ENCODE measurements around the gene POLQ.
"Not testable (repeated sequence)": the region's sequence is repeated elsewhere in the genome, so short reads cannot be mapped to it uniquely, and the experiment has no call there.

POLQ gene

DNA sequence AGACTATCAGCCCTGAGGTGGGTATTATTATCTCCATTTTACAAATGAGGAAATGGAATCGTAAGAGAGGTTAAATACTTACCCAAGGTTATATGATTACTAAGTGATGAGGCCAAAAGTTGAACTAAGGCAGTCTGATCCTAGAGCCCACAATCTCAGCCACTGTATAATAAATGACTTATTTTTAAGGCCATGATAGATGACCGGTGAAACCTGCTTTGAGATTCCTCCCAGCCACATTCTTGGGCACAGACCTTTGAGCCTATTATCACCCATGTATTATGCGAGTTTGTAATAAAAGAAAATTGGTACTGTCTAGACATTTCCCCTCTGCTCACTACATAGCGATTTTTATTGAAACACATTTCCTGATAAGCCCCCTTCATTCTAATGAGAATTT, 37.4 kb downstream of the POLQ start:
- DNase-seq (ENCODE audit: low spot score) = no peak

DNA sequence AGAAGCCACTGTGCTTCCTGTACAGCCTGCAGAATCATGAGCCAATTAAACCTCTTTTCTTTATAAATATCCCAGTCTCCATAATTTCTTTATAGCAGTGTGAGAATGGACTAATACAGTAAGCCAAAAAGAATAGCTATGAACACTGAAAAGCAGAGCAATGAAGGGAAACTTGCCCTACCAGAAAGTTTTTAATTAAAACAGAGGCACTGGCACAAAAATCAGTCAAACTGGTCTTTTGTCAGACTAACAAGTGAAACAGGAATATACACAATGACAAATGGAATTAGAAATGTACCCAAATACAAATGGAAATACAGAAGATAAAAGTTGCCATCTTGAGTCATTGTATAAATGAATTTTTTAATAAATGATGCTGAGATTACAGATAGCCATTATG, 40.5 kb downstream of the POLQ start:
- DNase-seq (ENCODE audit: low spot score) = no peak

DNA sequence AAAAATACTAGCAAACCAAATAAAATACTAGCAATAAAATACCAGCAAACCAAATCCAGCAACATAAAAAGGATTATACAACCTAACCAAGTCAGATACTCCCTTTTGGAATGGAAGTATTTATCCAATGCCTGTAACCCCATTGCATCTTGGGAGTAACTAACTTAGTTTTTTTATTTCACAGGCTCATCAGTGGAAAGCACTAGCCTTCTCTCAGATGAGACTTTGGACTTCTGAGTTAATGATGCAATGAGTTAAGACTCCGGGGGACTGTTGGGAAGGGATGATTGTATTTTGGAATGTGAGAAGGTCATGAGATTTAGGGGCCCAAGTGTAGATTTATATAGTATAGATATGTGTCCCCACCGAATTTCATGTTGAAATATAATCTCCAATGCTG, 41.2 kb downstream of the POLQ start:
- DNase-seq (ENCODE audit: low spot score) = no peak

DNA sequence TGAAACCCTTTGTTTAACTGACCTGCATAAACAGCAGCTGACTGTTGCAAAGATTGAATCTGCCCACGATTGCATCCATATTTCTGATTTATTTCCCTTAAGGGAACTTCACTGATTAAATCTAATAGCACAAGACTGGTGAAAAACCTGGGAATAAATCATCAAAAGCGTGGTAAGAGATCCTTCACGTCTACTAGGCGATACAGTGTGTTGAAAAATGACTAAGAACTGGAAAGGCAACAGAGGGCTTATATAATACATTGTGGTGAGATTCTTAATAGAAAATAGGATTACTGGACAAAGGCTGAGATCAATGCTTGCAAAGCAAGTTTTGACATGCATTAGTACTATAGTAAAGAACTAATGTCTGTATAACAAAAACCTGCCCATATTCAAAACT, 49.0 kb downstream of the POLQ start:
- DNase-seq (ENCODE audit: low spot score) = no peak

- DNase-seq (ENCODE audit: low spot score) = no peak
Observed at GRCh38 chr3:121493431-121493830, 52.4 kb downstream of the POLQ start.

DNA sequence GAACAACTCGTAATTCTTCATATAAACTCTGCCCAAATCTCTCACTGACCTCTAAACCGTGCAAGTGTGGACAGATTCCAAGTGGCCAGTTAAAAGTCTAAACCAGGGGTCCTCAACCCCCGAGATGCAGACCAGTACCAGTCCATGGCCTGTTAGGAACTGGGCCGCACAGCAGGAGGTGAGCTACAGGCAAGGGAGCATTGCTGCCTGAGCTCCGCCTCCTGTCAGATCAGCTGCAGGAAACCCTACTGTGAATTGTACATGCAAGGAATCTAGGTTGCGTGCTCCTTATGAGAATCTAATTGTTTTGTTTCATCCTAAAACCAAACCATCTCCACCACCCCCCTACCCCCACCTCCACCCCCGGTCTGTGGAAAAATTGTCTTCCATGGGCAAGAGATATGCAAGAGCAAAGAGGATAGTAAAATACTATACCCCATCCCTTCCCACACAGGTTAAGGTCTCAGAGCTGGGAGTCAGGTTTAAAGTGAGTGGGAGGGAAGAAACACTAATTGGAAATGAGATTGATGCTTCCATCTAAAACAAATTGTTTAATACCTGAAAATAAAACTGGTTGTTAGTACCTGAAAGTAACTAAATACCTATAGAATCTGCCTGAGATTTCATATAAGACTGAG, 54.0 kb downstream of the POLQ start:
- no peak for DNase-seq (ENCODE audit: low spot score)

DNA sequence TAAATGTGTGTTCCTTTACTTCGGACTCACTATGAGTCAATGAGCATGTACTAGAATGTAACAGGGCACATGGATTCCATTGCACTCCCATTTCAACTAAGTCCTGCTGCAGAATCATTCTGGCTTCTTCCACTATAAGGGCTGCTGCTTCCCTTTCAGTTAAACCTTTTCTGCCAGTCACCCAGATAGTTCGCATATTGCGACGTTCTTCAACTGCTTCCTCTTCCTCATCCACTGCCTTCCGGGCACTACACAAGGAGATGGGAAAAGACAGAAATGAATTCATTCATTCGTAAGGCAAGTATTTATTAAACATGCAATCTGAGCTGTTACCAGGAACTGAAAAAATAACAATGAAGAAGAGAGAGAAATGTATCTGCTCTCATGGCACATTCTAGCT, 55.6 kb downstream of the POLQ start:
- no peak for DNase-seq (ENCODE audit: low spot score)

DNA sequence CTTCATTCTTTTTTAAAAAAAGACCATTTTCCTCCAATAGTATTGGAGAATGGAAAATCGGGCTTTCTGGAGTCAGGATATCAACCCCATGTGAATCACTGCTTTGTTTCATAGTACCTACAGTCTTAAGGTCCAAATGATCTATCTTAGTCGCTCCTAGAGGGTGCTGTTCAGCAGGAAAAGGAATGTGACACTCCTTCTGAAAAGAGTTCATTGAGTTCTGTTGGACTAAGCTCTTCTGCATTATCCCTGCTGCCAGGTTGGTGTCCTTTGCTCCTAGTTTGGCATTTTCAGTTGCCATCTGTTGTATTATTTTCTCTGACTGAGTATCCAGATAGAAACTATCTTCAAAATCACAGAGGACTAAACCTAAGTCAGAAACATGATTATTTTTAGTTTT, 57.2 kb downstream of the POLQ start:
- no peak for DNase-seq (ENCODE audit: low spot score)

DNA sequence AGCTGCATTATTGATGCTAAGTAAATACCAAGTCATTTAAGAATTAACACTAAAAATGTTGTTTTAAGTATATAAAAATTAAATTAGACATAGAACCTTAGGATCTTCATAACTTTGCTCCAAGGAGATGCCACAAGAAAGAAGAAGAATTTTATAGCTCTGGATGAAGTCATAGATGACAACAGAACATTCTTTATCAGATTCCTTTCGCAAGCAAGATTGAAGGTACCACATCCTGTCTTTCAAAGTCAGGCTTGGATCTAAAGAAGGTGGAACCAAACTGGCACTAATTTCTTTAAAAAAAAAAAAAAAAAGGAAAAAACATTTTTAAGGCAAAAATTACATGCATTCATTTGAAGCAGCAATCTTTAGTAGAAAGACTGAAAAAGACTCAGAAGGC, 62.5 kb downstream of the POLQ start:
- DNase-seq (ENCODE audit: low spot score) = no peak

DNA sequence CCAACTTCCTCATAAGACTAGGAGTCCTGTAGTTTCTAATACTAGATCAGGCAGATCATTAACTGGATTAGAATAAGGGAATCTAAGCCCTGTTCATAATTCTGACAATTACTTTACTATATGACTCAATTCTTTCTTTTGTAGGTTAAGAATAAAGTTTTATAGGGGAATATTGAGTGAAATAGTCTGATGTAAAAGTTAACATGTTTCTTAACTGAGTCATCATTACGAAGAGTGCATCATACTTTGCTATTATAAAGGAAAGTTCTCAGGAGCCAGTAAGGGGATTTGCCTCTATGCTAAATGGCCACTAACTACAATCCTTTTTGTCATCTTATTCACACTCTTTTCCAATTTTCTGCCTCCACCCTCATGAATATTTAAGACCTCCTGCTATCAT, 63.1 kb downstream of the POLQ start:
- no peak for DNase-seq (ENCODE audit: low spot score)

DNA sequence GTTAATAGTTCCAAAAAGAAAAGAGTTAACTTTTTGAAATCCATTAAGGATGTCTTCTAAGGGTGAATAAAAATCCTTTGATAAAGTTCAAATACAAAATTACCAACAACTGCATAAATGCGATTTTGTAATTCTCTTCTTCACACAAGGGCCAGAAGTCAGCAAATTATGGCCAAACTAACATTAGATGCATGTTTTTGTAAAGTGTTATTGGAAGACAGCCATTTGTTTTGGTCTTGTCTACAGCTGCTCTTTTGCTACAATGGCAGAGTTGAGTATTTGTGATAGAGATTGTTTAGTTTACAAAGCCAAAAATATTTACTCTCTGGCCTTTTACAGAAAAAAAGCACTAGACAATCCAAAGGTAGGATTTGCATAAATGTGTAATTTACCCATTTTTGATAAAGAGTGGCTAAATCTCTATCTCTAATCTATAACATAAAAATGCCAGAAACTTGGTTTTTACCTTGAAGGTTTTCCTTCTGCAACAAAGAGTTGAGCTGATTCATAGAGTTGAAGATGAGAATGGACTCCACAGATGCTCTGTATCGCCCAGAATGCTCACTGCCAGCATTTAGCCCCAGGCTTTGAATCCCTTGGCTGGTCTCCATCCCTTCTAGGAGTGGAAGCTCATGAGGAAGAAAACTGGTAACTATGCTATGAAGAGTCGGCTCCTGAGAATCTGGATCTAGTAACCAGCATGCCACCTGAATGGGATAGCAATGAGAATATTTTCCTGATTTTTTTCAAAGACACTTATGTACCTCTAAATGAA, 64.5 kb downstream of the POLQ start:
- DNase-seq (ENCODE audit: low spot score) = no peak

- no peak for DNase-seq (ENCODE audit: low spot score)
Observed at GRCh38 chr3:121477589-121477988, 68.2 kb downstream of the POLQ start.

DNA sequence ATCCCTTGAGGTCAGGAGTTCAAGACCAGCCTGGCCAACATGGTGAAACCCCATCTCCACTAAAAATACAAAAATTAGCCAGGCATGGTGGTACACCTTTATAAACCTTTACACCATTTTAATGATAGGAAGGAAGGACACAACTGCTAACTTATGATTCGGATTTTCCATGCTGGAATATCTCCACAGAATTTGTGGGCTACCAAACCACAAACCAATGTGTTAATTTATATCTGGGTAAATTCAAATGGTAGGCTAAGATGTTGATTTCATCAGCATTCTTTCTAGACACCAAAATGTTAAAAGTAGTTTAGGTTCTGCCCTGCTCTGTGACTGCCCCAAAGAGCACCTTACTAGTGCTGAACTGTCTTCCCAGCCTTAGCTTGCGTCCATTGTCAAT, 72.8 kb downstream of the POLQ start:
- DNase-seq (ENCODE audit: low spot score) = no peak

- no peak for DNase-seq (ENCODE audit: low spot score)
Observed at GRCh38 chr3:121467085-121467484, 78.7 kb downstream of the POLQ start.

DNA sequence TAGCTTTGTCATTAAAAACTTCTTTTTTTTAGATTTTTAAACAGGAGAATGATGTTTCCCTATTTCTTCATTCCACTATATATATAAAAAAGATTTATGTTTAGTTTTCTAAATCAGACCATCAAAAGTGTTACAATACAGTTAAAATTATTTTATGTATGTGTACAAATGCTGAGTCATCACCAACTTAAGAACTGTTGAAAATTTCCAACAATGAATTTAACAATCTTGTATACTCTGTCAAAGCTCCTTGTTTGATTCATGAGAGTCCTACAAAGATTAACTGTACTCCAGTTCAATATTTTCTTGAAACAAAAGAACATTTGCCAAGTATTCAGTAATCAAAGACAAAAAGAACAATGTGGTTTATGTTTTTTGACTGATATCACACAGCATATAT, 82.0 kb downstream of the POLQ start:
- no peak for DNase-seq (ENCODE audit: low spot score)

DNA sequence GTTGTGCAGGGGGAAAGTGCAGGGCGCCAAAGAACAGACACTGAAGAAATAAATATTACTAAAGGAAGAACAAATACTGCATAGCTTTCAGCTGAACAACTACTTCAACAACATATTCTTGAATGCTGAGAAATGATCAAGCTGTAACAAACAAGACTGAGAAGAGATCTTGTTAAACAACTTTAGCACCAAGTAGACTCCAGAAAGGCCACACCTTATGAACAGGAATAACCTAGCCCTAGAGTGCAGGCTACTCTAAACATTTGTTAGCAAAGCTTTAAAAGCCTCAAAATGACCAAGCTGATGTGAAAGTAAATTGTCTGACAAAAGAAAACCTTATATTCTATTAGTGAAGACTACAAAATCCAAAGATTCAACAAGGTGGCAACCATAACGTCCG, 83.2 kb downstream of the POLQ start:
- no peak for DNase-seq (ENCODE audit: low spot score)

DNA sequence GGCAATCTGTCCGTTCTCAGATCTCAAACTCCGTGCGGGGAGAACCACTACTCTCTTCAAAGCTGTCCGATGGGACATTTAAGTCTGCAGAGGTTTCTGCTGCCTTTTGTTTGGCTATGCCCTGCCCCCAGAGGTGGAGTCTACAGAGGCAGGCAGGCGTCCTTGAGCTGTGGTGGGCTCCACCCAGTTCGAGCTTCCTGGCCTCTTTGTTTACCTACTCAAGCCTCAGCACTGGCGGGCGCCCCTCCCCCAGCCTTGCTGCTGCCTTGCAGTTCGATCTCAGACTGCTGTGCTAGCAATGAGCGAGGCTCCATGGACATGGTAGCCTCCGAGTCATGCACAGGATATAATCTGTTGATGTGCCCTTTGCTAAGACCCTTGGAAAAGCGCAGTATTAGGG, 94.0 kb downstream of the POLQ start:
- not testable (repeated sequence) for DNase-seq (ENCODE audit: low spot score)

- DNase-seq (ENCODE audit: low spot score) = no peak
Observed at GRCh38 chr3:121443456-121443855, 102.3 kb downstream of the POLQ start.

- no peak for DNase-seq (ENCODE audit: low spot score)
Observed at GRCh38 chr3:121436641-121437040, 109.1 kb downstream of the POLQ start.

DNA sequence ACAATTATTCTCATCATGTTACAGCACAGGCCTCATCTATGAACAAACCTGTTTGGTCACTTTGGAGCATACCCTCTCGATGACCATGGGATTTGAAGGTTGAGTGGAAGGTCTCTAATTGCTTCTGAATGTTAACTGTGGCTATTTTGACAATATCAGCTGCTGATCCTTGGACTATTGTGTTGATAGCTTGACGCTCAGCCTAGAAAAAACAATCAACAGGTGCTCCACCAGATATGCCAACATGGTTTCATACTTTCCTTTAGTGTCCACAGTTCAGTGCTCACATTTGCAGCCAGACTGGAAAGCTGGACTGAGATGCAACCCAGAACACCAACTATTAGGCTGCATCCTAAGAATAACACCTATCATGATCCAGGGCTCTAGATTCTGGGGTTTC, 109.7 kb downstream of the POLQ start:
- no peak for DNase-seq (ENCODE audit: low spot score)

GRCh38 chr3:121431726-121432517, 113.9 kb downstream of the POLQ start:
- peak; percentile 77 for DNase-seq (ENCODE audit: low spot score)

DNA sequence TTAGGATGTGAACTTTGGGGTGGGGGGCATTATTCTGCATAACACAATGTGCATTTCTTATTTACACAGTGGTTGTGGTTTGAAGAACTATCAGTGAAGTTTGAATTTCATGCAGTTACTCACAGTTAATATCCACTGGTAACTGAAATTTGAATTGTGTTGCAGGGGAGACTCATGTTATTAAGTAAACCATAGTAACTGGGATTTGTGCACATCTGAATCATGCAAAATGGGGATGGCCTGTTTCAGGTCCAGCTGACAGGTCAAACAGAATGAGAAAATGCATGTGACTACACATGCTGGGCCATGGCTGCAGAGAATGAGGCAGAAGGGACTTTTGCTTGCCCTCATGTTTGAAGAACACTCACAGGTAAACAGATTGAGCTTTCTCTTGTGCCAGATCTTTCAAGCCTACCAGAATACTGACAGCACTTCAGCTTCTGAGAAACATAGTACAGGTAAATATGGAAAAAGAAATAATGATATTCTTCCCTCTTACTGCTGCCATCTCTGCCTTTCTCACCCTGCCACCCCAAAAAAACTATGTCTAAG, 115.0 kb downstream of the POLQ start:
- DNase-seq (ENCODE audit: low spot score) = no peak

GRCh38 chr3:121424549-121424948, 121.2 kb downstream of the POLQ start:
- no peak for DNase-seq (ENCODE audit: low spot score)
